MM.1S (cell line): Measurements from ENCODE around the gene SLC27A4.

Source experiments
- DNase-seq: peaks from one replicate; pipeline ENCODE4 v3.0.0-alpha.2; 2015
- H2AFZ ChIP-seq: fragments of 300-600 bp; sonication (generic); 2 replicates; pipeline ENCODE4 v1.6.0; 2016; ENCODE audit warnings: antibody characterized with exemption, low read length
- H3F3A ChIP-seq: fragments of 300-600 bp; sonication (generic); 2 replicates; pipeline ENCODE4 v1.6.1; 2016; ENCODE audit warnings: mild to moderate bottlenecking, antibody characterized with exemption, low read length, moderate library complexity, mixed read lengths; ENCODE audit not compliant: insufficient read depth
- H3K27ac ChIP-seq: fragments of 300-600 bp; sonication (generic); 2 replicates; pipeline ENCODE4 v1.5.1; 2016; ENCODE audit warnings: mild to moderate bottlenecking, low read length
- H3K27me3 ChIP-seq: fragments of 300-600 bp; sonication (generic); replicated peaks from 2 replicates; pipeline ENCODE4 v1.6.0; 2016; ENCODE audit warnings: low read length; ENCODE audit not compliant: insufficient read depth
- H3K36me3 ChIP-seq: fragments of 300-600 bp; sonication (generic); replicated peaks from 2 replicates; pipeline ENCODE4 v1.6.1; 2016; ENCODE audit warnings: mild to moderate bottlenecking, low read length, mixed read lengths; ENCODE audit not compliant: insufficient read depth
- H3K4me1 ChIP-seq: fragments of 300-600 bp; sonication (generic); 2 replicates; pipeline ENCODE4 v1.6.1; 2016; ENCODE audit warnings: low read length, mixed read lengths
- H3K4me2 ChIP-seq: fragments of 300-600 bp; sonication (generic); 2 replicates; pipeline ENCODE4 v1.6.0; 2016; ENCODE audit warnings: low read depth, low read length
- H3K4me3 ChIP-seq: fragments of 300-600 bp; sonication (generic); 2 replicates; pipeline ENCODE4 v1.5.1; 2016; ENCODE audit warnings: low read length, mixed read lengths
- H3K79me2 ChIP-seq: fragments of 300-600 bp; sonication (generic); 2 replicates; pipeline ENCODE4 v1.6.1; 2016; ENCODE audit warnings: mixed run types, low read length, mixed read lengths
- H3K9ac ChIP-seq: fragments of 300-600 bp; sonication (generic); 2 replicates; pipeline ENCODE4 v1.6.1; 2016; ENCODE audit warnings: low read length, mixed read lengths
- H3K9me2 ChIP-seq: fragments of 300-600 bp; sonication (generic); replicated peaks from 2 replicates; pipeline ENCODE4 v1.6.1; 2016; ENCODE audit warnings: mild to moderate bottlenecking, low read length, mixed read lengths; ENCODE audit not compliant: insufficient read depth
- H3K9me3 ChIP-seq: fragments of 300-600 bp; sonication (generic); replicated peaks from 2 replicates; pipeline ENCODE4 v1.6.1; 2016; ENCODE audit warnings: mild to moderate bottlenecking, low read length, mixed read lengths; ENCODE audit not compliant: insufficient read depth
- H4K20me1 ChIP-seq: fragments of 300-600 bp; sonication (generic); 2 replicates; pipeline ENCODE4 v1.6.1; 2016; ENCODE audit warnings: mild to moderate bottlenecking, low read length, moderate library complexity, mixed read lengths; ENCODE audit not compliant: insufficient read depth
- EZH2 ChIP-seq: fragments of 300-600 bp; sonication (generic); optimal IDR thresholded peaks from 2 replicates; pipeline ENCODE3; 2017; ENCODE audit warnings: low read depth, mild to moderate bottlenecking, antibody characterized with exemption, low read length, mixed read lengths
- EZH2phosphoT487 ChIP-seq: fragments of 300-600 bp; sonication (generic); IDR thresholded peaks from 2 replicates; pipeline ENCODE4 v1.6.1; 2018; ENCODE audit warnings: antibody characterized with exemption, low read length
- TF ChIP-seq, protein P1 (sequence below): fragments of 300-600 bp; sonication (generic); IDR thresholded peaks from 2 replicates; pipeline ENCODE4 v1.5.1; 2016; ENCODE audit warnings: antibody characterized with exemption, low read length, mixed read lengths

SLC27A4 gene

DNA sequence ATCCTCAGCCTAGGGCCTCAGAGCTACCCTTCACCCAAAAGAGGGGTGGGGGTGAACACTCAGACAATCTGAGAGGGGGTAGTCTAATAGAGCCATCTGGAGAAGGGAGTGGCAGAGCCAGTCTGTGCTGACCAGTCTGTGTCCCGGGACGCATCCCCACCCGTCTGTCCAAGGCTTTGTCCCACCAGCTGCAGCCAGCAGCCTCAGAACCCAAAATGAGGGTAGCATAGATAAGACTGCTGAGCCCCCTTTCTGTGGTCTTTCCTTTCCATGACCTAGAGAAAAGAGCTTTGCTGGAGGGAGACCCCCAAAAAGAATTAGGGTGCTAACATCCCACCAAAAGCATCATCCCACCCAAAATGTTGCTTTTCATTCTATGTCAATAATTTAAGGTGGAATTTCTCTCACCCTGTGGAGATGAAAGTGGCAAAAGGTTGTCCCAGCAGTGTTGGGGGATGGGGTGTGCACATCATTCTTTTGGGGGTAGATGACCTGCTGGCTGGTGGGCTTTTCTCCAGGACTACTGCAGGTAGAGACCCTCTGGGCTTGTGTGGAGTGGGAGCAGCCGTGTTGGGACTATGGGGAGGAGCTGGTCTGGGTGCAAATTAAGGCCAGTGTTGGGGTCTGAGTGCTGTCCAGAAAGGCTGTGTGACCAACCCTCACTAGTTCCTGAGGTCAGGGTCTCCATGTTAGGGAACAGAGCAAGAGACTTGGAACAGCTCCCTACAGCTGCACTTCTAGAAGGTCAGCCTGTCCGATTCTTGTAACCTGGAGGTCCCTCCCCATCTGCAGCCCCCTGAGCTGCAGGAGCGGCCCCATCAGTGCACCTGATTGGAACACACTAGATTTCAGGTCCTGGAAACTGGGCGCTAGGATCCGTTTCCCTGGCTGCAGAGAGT, 50.7 kb downstream of the SLC27A4 start:
- Histone ChIP-seq H3K4me3 (no peak overlapping the region), H3K9ac (no peak overlapping the region), H3K9me2 (no peaks in the 10 kb centered on the region), H3K27me3 (no peaks in the 10 kb centered on the region), H3K27ac (no peak overlapping the region), H2AFZ (no peak overlapping the region), H3K4me1 (no peaks in the 10 kb centered on the region), H3K36me3 (no peaks in the 10 kb centered on the region; the same call in 1 of the 2 replicates), H3K79me2 (no peaks in the 10 kb centered on the region), H3F3A (no peaks in the 10 kb centered on the region), H4K20me1 (no peaks in the 10 kb centered on the region), H3K9me3 (no peaks in the 10 kb centered on the region), H3K4me2 (no peak overlapping the region)
- DNase-seq = no peak
- TF ChIP-seq EZH2phosphoT487 = no peak
- TF ChIP-seq EZH2 = no peak
- TF ChIP-seq, protein P1, sequence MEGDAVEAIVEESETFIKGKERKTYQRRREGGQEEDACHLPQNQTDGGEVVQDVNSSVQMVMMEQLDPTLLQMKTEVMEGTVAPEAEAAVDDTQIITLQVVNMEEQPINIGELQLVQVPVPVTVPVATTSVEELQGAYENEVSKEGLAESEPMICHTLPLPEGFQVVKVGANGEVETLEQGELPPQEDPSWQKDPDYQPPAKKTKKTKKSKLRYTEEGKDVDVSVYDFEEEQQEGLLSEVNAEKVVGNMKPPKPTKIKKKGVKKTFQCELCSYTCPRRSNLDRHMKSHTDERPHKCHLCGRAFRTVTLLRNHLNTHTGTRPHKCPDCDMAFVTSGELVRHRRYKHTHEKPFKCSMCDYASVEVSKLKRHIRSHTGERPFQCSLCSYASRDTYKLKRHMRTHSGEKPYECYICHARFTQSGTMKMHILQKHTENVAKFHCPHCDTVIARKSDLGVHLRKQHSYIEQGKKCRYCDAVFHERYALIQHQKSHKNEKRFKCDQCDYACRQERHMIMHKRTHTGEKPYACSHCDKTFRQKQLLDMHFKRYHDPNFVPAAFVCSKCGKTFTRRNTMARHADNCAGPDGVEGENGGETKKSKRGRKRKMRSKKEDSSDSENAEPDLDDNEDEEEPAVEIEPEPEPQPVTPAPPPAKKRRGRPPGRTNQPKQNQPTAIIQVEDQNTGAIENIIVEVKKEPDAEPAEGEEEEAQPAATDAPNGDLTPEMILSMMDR = no peak

DNA sequence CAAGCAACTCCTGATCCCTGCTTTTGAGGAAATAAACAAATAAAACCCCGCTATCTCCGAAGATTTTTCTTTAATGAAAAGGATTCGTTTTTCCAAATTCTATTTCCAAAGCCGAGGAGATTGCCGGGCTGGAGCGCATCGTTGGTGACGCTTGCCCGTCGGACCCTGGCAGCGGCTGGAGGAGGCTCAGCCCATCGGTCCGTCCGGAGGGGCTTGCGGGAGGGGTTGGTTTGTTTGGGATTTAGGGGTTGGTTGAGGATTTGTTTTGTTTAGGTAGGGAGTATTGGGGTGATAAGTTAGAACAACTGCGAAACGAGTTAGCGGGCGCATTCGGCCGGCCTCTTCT, 51.6 kb downstream of the SLC27A4 start:
- Histone ChIP-seq H3K36me3 (no peaks in the 10 kb centered on the region; the same call in 1 of the 2 replicates), H3K9me2 (no peaks in the 10 kb centered on the region), H2AFZ (no peak overlapping the region), H3K9me3 (no peaks in the 10 kb centered on the region), H3K4me1 (no peaks in the 10 kb centered on the region), H3K27ac (no peak overlapping the region), H3K79me2 (no peaks in the 10 kb centered on the region), H3F3A (no peaks in the 10 kb centered on the region), H3K4me3 (no peak overlapping the region), H3K27me3 (0 out of 2 replicates have a peak, but pooled peaks cover 2% of the 10 kb centered on the region), H4K20me1 (no peaks in the 10 kb centered on the region), H3K9ac (no peak overlapping the region), H3K4me2 (no peak overlapping the region)
- no peak for DNase-seq
- TF ChIP-seq EZH2 = no peak
- TF ChIP-seq, protein P1 = no peak
- no peak for TF ChIP-seq EZH2phosphoT487

DNA sequence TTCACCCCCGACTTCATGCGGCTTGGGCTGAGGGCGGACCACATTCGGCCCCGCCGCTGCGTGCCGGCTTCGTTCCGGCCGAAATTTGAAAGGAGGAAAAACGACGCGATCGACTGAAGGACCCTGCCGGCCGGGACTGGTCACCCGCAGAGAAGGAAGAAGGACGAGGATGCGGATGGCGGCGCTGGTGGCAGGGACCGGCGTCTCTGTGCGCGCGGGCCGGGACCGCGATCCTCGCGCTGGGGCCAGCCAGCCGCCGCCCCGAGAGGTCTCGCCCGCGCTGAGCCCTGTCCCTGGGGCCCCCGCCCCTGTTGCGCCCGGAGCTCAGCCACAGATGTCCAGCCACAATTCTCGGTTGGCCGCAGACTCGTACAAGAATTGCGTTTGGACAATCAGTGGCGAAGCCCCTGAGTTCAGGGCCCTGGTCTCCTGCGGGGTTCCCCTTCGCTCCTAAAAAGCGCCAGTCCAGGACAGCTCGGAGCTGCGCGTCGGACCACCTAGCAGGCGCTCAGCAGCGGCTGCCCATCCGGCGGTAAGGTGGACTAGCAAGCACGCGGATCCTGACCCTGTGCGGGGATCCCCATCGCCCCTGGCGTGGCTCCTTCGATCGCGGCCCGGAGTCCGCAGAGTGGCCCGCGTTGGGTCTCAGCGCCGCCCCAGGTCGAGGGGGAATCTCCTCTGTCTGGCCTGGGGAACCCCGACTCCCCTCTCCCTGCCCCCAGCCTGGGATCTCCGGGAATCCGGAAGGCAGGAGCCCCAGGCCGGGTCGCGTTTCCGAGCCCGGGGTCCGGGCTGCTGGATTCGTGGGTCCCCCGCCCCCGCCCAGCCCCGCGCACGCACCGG, 52.2 kb downstream of the SLC27A4 start:
- Histone ChIP-seq H3K9me2 (no peaks in the 10 kb centered on the region), H3K4me3 (no peak overlapping the region), H3K9me3 (no peaks in the 10 kb centered on the region), H3K27me3 (0 out of 2 replicates have a peak, but pooled peaks cover 4% of the 10 kb centered on the region), H3K36me3 (no peaks in the 10 kb centered on the region), H4K20me1 (no peaks in the 10 kb centered on the region), H3K27ac (no peak overlapping the region), H3K9ac (no peak overlapping the region), H3K4me1 (no peaks in the 10 kb centered on the region), H2AFZ (no peak overlapping the region), H3F3A (no peaks in the 10 kb centered on the region), H3K79me2 (no peaks in the 10 kb centered on the region), H3K4me2 (no peak overlapping the region)
- no peak for DNase-seq
- TF ChIP-seq, protein P1 = no peak
- TF ChIP-seq EZH2phosphoT487 = no peak
- no peak for TF ChIP-seq EZH2
